NT2/D1 (cell line): Measurements from ENCODE around the gene ADAP2.

Experiments
- SUZ12 ChIP-seq: IDR thresholded peaks from 2 replicates; pipeline ENCODE4 v1.6.1; 2011; ENCODE audit not compliant: insufficient read length, insufficient read depth; ENCODE audit errors: extremely low read depth
- ZNF274 ChIP-seq: IDR thresholded peaks from 2 replicates; pipeline ENCODE4 v1.6.1; 2011; ENCODE audit warnings: mild to moderate bottlenecking, low read depth, low read length

- TF ChIP-seq SUZ12 (no peak), ZNF274 (no peak)
Observed at GRCh38 chr17:30908717-30909420, 12.9 kb upstream of the ADAP2 start.
